ENCODE measurements around the gene PTPRK.

DNA sequence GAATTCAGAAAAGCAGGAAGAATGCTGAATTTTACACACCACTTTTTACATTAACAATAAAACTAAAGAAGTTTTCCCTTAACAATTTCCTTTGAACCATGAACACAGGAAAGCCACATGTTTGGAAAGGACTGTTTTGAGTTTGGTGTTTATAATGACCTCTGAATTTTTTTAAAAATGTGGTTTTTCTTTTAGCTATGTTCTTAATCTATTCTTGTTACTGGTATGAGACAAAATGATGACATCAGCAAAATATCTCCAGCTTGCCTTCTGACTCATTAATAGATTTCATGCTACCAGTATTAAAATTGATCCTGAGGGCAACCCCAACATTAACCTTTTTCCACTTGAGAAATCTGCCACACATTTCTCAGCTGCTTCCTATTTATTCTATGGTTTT is 402.0 kb downstream of the PTPRK start:
- TF ChIP-seq RCOR1 (IDR thresholded peaks at IDR 0.05; ENCODE audit: borderline replicate concordance in 1 of 2, low read depth in 2 of 2, low read length in 2 of 2) (no peak), LCOR (CRISPR knock-in tag; IDR thresholded peaks at IDR 0.05) (no peak), ZNF224 (CRISPR knock-in tag; IDR thresholded peaks at IDR 0.05) (no peak), FOXM1 (IDR thresholded peaks at IDR 0.05; ENCODE audit: low read depth) (no peak), FOXM1 (CRISPR knock-in tag; IDR thresholded peaks at IDR 0.05; ENCODE audit: low read depth) (no peak), POLR2A (conservative IDR thresholded peaks at IDR 0.05) (no peak)
- TF ChIP-seq, protein P1, sequence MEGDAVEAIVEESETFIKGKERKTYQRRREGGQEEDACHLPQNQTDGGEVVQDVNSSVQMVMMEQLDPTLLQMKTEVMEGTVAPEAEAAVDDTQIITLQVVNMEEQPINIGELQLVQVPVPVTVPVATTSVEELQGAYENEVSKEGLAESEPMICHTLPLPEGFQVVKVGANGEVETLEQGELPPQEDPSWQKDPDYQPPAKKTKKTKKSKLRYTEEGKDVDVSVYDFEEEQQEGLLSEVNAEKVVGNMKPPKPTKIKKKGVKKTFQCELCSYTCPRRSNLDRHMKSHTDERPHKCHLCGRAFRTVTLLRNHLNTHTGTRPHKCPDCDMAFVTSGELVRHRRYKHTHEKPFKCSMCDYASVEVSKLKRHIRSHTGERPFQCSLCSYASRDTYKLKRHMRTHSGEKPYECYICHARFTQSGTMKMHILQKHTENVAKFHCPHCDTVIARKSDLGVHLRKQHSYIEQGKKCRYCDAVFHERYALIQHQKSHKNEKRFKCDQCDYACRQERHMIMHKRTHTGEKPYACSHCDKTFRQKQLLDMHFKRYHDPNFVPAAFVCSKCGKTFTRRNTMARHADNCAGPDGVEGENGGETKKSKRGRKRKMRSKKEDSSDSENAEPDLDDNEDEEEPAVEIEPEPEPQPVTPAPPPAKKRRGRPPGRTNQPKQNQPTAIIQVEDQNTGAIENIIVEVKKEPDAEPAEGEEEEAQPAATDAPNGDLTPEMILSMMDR (IDR thresholded peaks at IDR 0.05 in 2 of 3, conservative IDR thresholded peaks at IDR 0.05 in 1 of 3; ENCODE audit: insufficient read depth in 2 of 3, low read depth in 1 of 3, low read length in 3 of 3) = no peak
- TF ChIP-seq, protein P2, sequence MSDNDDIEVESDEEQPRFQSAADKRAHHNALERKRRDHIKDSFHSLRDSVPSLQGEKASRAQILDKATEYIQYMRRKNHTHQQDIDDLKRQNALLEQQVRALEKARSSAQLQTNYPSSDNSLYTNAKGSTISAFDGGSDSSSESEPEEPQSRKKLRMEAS (CRISPR knock-in tag; IDR thresholded peaks at IDR 0.05) = no peak

Data from K562 (cell line).